ENCODE data around the gene PPARG. TPM values are rescaled to one million over a fixed set of nuclear protein-coding genes. Genes with fewer than 3 reads are reported as not detected.

Gene PPARG
- total RNA-seq, 1 donor from 2014 or later: 0.37 TPM

GRCh38 chr3:12395349-12396012 is 106.6 kb downstream of the PPARG start:
- no peak for DNase-seq
- peaks cover 6% of the 10 kb centered on the region for H3K4me1 Mint-ChIP-seq (ENCODE audit: low read depth, unreplicated experiment)
- no peak overlapping the region for H3K4me3 Mint-ChIP-seq (ENCODE audit: unreplicated experiment)
- H3K9me3 Mint-ChIP-seq (ENCODE audit: unreplicated experiment): no peaks in the 10 kb centered on the region
- TF ChIP-seq CTCF (IDR thresholded peaks at IDR 0.05; ENCODE audit: partially characterized antibody, unreplicated experiment): no peak
- no peaks in the 10 kb centered on the region for H3K36me3 Mint-ChIP-seq (ENCODE audit: unreplicated experiment)
- no peak overlapping the region for H3K27ac Mint-ChIP-seq (ENCODE audit: unreplicated experiment)
- H3K27me3 Mint-ChIP-seq (ENCODE audit: unreplicated experiment): no peaks in the 10 kb centered on the region

- no peak for TF ChIP-seq CTCF (IDR thresholded peaks at IDR 0.05; ENCODE audit: partially characterized antibody, unreplicated experiment)
- H3K27ac Mint-ChIP-seq (ENCODE audit: unreplicated experiment): no peak overlapping the region
- no peak overlapping the region for H3K4me3 Mint-ChIP-seq (ENCODE audit: unreplicated experiment)
- H3K9me3 Mint-ChIP-seq (ENCODE audit: unreplicated experiment): no peaks in the 10 kb centered on the region
- H3K36me3 Mint-ChIP-seq (ENCODE audit: unreplicated experiment): no peaks in the 10 kb centered on the region
- DNase-seq: no peak
- H3K4me1 Mint-ChIP-seq (ENCODE audit: low read depth, unreplicated experiment): peaks cover 6% of the 10 kb centered on the region
- H3K27me3 Mint-ChIP-seq (ENCODE audit: unreplicated experiment): no peaks in the 10 kb centered on the region
Observed at GRCh38 chr3:12396471-12396870, 107.6 kb downstream of the PPARG start.

GRCh38 chr3:12399226-12399625 is 110.4 kb downstream of the PPARG start:
- Mint-ChIP-seq H3K4me1 (ENCODE audit: low read depth, unreplicated experiment) (peaks cover 6% of the 10 kb centered on the region), H3K27me3 (ENCODE audit: unreplicated experiment) (no peaks in the 10 kb centered on the region), H3K4me3 (ENCODE audit: unreplicated experiment) (no peak overlapping the region), H3K27ac (ENCODE audit: unreplicated experiment) (no peak overlapping the region), H3K36me3 (ENCODE audit: unreplicated experiment) (no peaks in the 10 kb centered on the region), H3K9me3 (ENCODE audit: unreplicated experiment) (no peaks in the 10 kb centered on the region)
- TF ChIP-seq CTCF (IDR thresholded peaks at IDR 0.05; ENCODE audit: partially characterized antibody, unreplicated experiment): no peak
- no peak for DNase-seq

GRCh38 chr3:12400616-12401194 is 111.8 kb downstream of the PPARG start:
- Mint-ChIP-seq H3K27me3 (ENCODE audit: unreplicated experiment) (no peaks in the 10 kb centered on the region), H3K4me3 (ENCODE audit: unreplicated experiment) (no peak overlapping the region), H3K4me1 (ENCODE audit: low read depth, unreplicated experiment) (peaks cover 6% of the 10 kb centered on the region), H3K27ac (ENCODE audit: unreplicated experiment) (no peak overlapping the region), H3K36me3 (ENCODE audit: unreplicated experiment) (no peaks in the 10 kb centered on the region), H3K9me3 (ENCODE audit: unreplicated experiment) (no peaks in the 10 kb centered on the region)
- TF ChIP-seq CTCF (IDR thresholded peaks at IDR 0.05; ENCODE audit: partially characterized antibody, unreplicated experiment): no peak
- no peak for DNase-seq

GRCh38 chr3:12401208-12401607 is 112.3 kb downstream of the PPARG start:
- H3K27me3 Mint-ChIP-seq (ENCODE audit: unreplicated experiment): no peaks in the 10 kb centered on the region
- no peak for TF ChIP-seq CTCF (IDR thresholded peaks at IDR 0.05; ENCODE audit: partially characterized antibody, unreplicated experiment)
- no peaks in the 10 kb centered on the region for H3K9me3 Mint-ChIP-seq (ENCODE audit: unreplicated experiment)
- no peak overlapping the region for H3K27ac Mint-ChIP-seq (ENCODE audit: unreplicated experiment)
- no peaks in the 10 kb centered on the region for H3K36me3 Mint-ChIP-seq (ENCODE audit: unreplicated experiment)
- H3K4me1 Mint-ChIP-seq (ENCODE audit: low read depth, unreplicated experiment): peaks cover 6% of the 10 kb centered on the region
- DNase-seq: no peak
- H3K4me3 Mint-ChIP-seq (ENCODE audit: unreplicated experiment): no peak overlapping the region

Measured in glutamatergic neuron (in vitro differentiated cells).